HG02642 (cell line): ENCODE measurements around the gene CDK18.

Experiments used
- ATAC-seq: cut with Tn5 transposase; IDR thresholded peaks from one replicate; pipeline ENCODE4 v1.9.1; 2021; ENCODE audit warnings: mild to moderate bottlenecking; ENCODE audit not compliant: unreplicated experiment, poor library complexity

The CDK18 gene

GRCh38 chr1:205567716-205568115, 63.2 kb downstream of the CDK18 start:
- ATAC-seq = no peak

- ATAC-seq = no peak
Observed at GRCh38 chr1:205568135-205568468, 63.6 kb downstream of the CDK18 start.

- ATAC-seq = no peak
Observed at GRCh38 chr1:205568469-205569361, 64.2 kb downstream of the CDK18 start.

- no peak for ATAC-seq
Observed at GRCh38 chr1:205569411-205570172, 65.1 kb downstream of the CDK18 start.

GRCh38 chr1:205570173-205570501, 65.7 kb downstream of the CDK18 start:
- ATAC-seq = no peak

- ATAC-seq = no peak
Observed at GRCh38 chr1:205570796-205571537, 66.5 kb downstream of the CDK18 start.

GRCh38 chr1:205571747-205572146, 67.3 kb downstream of the CDK18 start:
- ATAC-seq = no peak

GRCh38 chr1:205572421-205572820, 68.0 kb downstream of the CDK18 start:
- no peak for ATAC-seq

GRCh38 chr1:205575294-205575885, 70.9 kb downstream of the CDK18 start:
- no peak for ATAC-seq

- no peak for ATAC-seq
Observed at GRCh38 chr1:205576011-205576410, 71.5 kb downstream of the CDK18 start.

GRCh38 chr1:205576805-205577761, 72.6 kb downstream of the CDK18 start:
- ATAC-seq = no peak

GRCh38 chr1:205577874-205578658, 73.6 kb downstream of the CDK18 start:
- ATAC-seq = no peak

- ATAC-seq = no peak
Observed at GRCh38 chr1:205578780-205579571, 74.5 kb downstream of the CDK18 start.

GRCh38 chr1:205579711-205580110, 75.2 kb downstream of the CDK18 start:
- no peak for ATAC-seq

GRCh38 chr1:205580140-205580922, 75.9 kb downstream of the CDK18 start:
- ATAC-seq = no peak

GRCh38 chr1:205580923-205581180, 76.4 kb downstream of the CDK18 start:
- ATAC-seq = no peak

GRCh38 chr1:205581321-205581980, 77.0 kb downstream of the CDK18 start:
- ATAC-seq = no peak
